Endothelial cell of umbilical vein (primary cell): ENCODE measurements around the gene GNG8. TPM values are rescaled to one million over a fixed set of nuclear protein-coding genes. Genes with fewer than 3 reads are reported as not detected.

Experiments
- Bru-seq: library from RNA; stranded (reverse); fragments of 400-500 nt; gene quantifications from one replicate; lab custom pipeline; 2021; lab: Mats Ljungman, UMichigan
- BruChase-seq, 2 experiments: library from RNA; stranded (reverse); fragments of 400-500 nt; gene quantifications; one replicate each; lab custom pipeline; 2021; lab: Mats Ljungman, UMichigan
- BruUV-seq: library from RNA; stranded (reverse); fragments of 400-500 nt; replicated peaks from 2 replicates; lab custom pipeline; 2021; lab: Mats Ljungman, UMichigan
- CTCF ChIA-PET: fragments of 300-600, 350-600 bp; sonication (Branson Sonifier 250); formaldehyde crosslinking; loops from one replicate; lab custom pipeline; 2021; ENCODE audit warnings: antibody characterized with exemption, inconsistent platforms; lab: Charles Lee
- POLR2A ChIA-PET: fragments of 300-600, 350-600 bp; sonication (Branson Sonifier 250); formaldehyde crosslinking; loops from one replicate; lab custom pipeline; 2021; ENCODE audit warnings: antibody characterized with exemption, inconsistent platforms; lab: Charles Lee
- DNase-seq: peaks from one replicate; pipeline ENCODE4 v3.0.0-alpha.2; 2011; ENCODE audit warnings: low read depth, low spot score
- FAIRE-seq: peaks from 2 replicates; lab custom pipeline; 2011; peaks lifted over from hg19 to GRCh38; lab: Jason Lieb, UNC
- H2AFZ ChIP-seq: 2 replicates; pipeline ENCODE4 v1.6.0; 2012; ENCODE audit warnings: low read depth, low read length, control low read depth, inconsistent platforms
- H3K27ac ChIP-seq: 2 replicates; pipeline ENCODE4 v1.5.1; 2011; ENCODE audit warnings: low read depth, mild to moderate bottlenecking, control low read depth, low read length, moderate library complexity; ENCODE audit not compliant: insufficient read depth
- H3K27me3 ChIP-seq, 2 experiments: 2 replicates each; pipeline versions ENCODE4 v1.6.0 to v1.6.1; 2011; ENCODE audit warnings: low read length in 2 of 2, mixed read lengths in 1 of 2; ENCODE audit not compliant: control insufficient read depth in 2 of 2, insufficient read depth in 2 of 2
- H3K36me3 ChIP-seq, 2 experiments: 2 replicates in 1 of 2; 3 replicates in 1 of 2; pipeline ENCODE4 v1.5.1; 2011; ENCODE audit warnings: low read length in 2 of 2, mild to moderate bottlenecking in 1 of 2, moderate library complexity in 1 of 2; ENCODE audit not compliant: control insufficient read depth in 2 of 2, insufficient read depth in 2 of 2; ENCODE audit errors: extremely low read depth in 1 of 2
- H3K4me1 ChIP-seq: 3 replicates; pipeline ENCODE4 v1.5.1; 2011; ENCODE audit warnings: mild to moderate bottlenecking, low read length; ENCODE audit not compliant: control insufficient read depth, insufficient read depth; ENCODE audit errors: extremely low read depth
- H3K4me2 ChIP-seq: 2 replicates; pipeline ENCODE4 v1.6.1; 2011; ENCODE audit warnings: low read length, control low read depth, mixed read lengths; ENCODE audit not compliant: insufficient read depth
- H3K4me3 ChIP-seq, 3 experiments: fragments of 200-600 bp in 1 of 3; sonication (generic), shearing (Covaris generic) in 1 of 3; replicated peaks in 1 of 3; 2 replicates each; pipeline ENCODE4 v1.5.1; 2011 to 2016; ENCODE audit warnings: control low read depth in 3 of 3, low read length in 3 of 3, mild to moderate bottlenecking in 2 of 3, inconsistent platforms in 1 of 3, low read depth in 1 of 3, moderate library complexity in 1 of 3; ENCODE audit not compliant: insufficient read depth in 1 of 3
- H3K79me2 ChIP-seq: 2 replicates; pipeline ENCODE4 v1.6.0; 2012; ENCODE audit warnings: low read length, inconsistent platforms; ENCODE audit not compliant: control insufficient read depth, insufficient read depth
- H3K9ac ChIP-seq: replicated peaks from 2 replicates; pipeline ENCODE3; 2011; ENCODE audit warnings: low read length, control low read depth; ENCODE audit not compliant: insufficient read depth; ENCODE audit errors: extremely low read depth
- H3K9me1 ChIP-seq: replicated peaks from 3 replicates; pipeline ENCODE4 v1.6.0; 2011; ENCODE audit warnings: mild to moderate bottlenecking, low read length; ENCODE audit not compliant: control insufficient read depth, insufficient read depth; ENCODE audit errors: extremely low read depth
- H3K9me3 ChIP-seq: replicated peaks from 2 replicates; pipeline ENCODE4 v1.5.1; 2012; ENCODE audit warnings: low read length, inconsistent platforms; ENCODE audit not compliant: control insufficient read depth, insufficient read depth
- H4K20me1 ChIP-seq: replicated peaks from 2 replicates; pipeline ENCODE3; 2011; ENCODE audit warnings: mild to moderate bottlenecking, low read length; ENCODE audit not compliant: control insufficient read depth, insufficient read depth; ENCODE audit errors: extremely low read depth
- FOS ChIP-seq: IDR thresholded peaks from 2 replicates; pipeline ENCODE4 v1.6.1; 2011; ENCODE audit warnings: mild to moderate bottlenecking, low read length, moderate library complexity, borderline replicate concordance; ENCODE audit not compliant: insufficient read depth
- GATA2 ChIP-seq: IDR thresholded peaks from 2 replicates; pipeline ENCODE4 v1.7.0; 2011; ENCODE audit warnings: low read depth, mild to moderate bottlenecking, moderate library complexity, mixed read lengths, low read length; ENCODE audit not compliant: insufficient read length, insufficient read depth
- JUN ChIP-seq: IDR thresholded peaks from 2 replicates; pipeline ENCODE4 v1.6.1; 2011; ENCODE audit warnings: borderline replicate concordance, low read depth; ENCODE audit not compliant: insufficient read length, insufficient read depth
- POLR2A ChIP-seq: IDR thresholded peaks from 2 replicates; pipeline ENCODE4 v1.6.1; 2012; ENCODE audit warnings: low read depth, mild to moderate bottlenecking, control low read depth, low read length
- POLR2AphosphoS5 ChIP-seq: IDR thresholded peaks from 2 replicates; pipeline ENCODE4 v1.6.1; 2012; ENCODE audit warnings: low read depth, mild to moderate bottlenecking, control low read depth, low read length, moderate library complexity; ENCODE audit not compliant: insufficient read depth
- dilution Hi-C: fragments of 300-500 bp; cut with MboI; formaldehyde crosslinking; loops from one replicate; pipeline ENCODE4 v1.15.0; 2019; ENCODE audit warnings: low sequenced_read_pairs; ENCODE audit not compliant: extremely low pct_ligation_motif_present
- intact Hi-C: fragments of 100-400 bp; cut with micrococcal nuclease; formaldehyde crosslinking; loops from one replicate; pipeline ENCODE4 v1.10.0; 2022
- long read RNA-seq: library from polyadenylated mRNA; stranded (forward); transcript quantifications from one replicate; pipeline ENCODE4 v2.0.0, GENCODE V29; 2021
- polyA minus RNA-seq, 3 experiments: library from RNA; depleted of rRNA, polyadenylated mRNA; stranded (reverse); fragments of >200 nt; gene quantifications; 1 replicate in 1 of 3; 2 replicates in 2 of 3; pipeline ENCODE4 v1.2.3, GENCODE V29; 2011
- polyA plus RNA-seq, 4 experiments: library from polyadenylated mRNA; depleted of rRNA in 3 of 4; stranded (reverse) in 3 of 4; unstranded in 1 of 4; fragments of >200 nt; gene quantifications; 2 replicates each; pipeline versions ENCODE4 v1.2.1 to v1.2.3, GENCODE V29; 2011 to 2012; ENCODE audit warnings: missing spikeins in 1 of 4
- total RNA-seq: library from RNA; stranded (reverse); gene quantifications from 2 replicates; pipeline ENCODE4 v1.2.3, GENCODE V29; 2021
- TF ChIP-seq, protein P1 (sequence below): IDR thresholded peaks from 2 replicates; pipeline ENCODE4 v1.6.1; 2011; ENCODE audit not compliant: insufficient read depth, insufficient read length
- TF ChIP-seq, protein P2 (sequence below), 2 donors: IDR thresholded peaks; 1 replicate in 1 of 2; 2 replicates in 1 of 2; pipeline ENCODE4 v1.5.1; 2011; ENCODE audit warnings: low read length in 2 of 2, mild to moderate bottlenecking in 2 of 2, moderate library complexity in 2 of 2, control low read depth in 1 of 2, inconsistent platforms in 1 of 2, low read depth in 1 of 2; ENCODE audit not compliant: insufficient read depth in 1 of 2; ENCODE audit errors: extremely low read depth in 1 of 2

The GNG8 gene
- total RNA-seq (not detected in 2 replicates), polyA plus RNA-seq (not detected in 2 replicates), polyA minus RNA-seq (not detected in 2 replicates), Bru-seq, nascent RNA (not detected), BruChase-seq, experiment 1, labeled RNA remaining after a 6-hour chase (not detected), BruChase-seq, experiment 2, labeled RNA remaining after a 2-hour chase (not detected)
- not detected in 2 replicates for polyA plus RNA-seq (2011; cell fraction: cytosol; rRNA removed)
- polyA plus RNA-seq (2011; cell fraction: nucleus; rRNA removed): not detected in 2 replicates
- not detected in 2 replicates for polyA plus RNA-seq (2012)
- not detected for polyA minus RNA-seq (2011; cell fraction: cytosol; rRNA and poly(A)+ RNA removed)
- polyA minus RNA-seq (2011; cell fraction: nucleus; rRNA and poly(A)+ RNA removed): not detected in 2 replicates
- long read RNA-seq: 0 reads

DNA sequence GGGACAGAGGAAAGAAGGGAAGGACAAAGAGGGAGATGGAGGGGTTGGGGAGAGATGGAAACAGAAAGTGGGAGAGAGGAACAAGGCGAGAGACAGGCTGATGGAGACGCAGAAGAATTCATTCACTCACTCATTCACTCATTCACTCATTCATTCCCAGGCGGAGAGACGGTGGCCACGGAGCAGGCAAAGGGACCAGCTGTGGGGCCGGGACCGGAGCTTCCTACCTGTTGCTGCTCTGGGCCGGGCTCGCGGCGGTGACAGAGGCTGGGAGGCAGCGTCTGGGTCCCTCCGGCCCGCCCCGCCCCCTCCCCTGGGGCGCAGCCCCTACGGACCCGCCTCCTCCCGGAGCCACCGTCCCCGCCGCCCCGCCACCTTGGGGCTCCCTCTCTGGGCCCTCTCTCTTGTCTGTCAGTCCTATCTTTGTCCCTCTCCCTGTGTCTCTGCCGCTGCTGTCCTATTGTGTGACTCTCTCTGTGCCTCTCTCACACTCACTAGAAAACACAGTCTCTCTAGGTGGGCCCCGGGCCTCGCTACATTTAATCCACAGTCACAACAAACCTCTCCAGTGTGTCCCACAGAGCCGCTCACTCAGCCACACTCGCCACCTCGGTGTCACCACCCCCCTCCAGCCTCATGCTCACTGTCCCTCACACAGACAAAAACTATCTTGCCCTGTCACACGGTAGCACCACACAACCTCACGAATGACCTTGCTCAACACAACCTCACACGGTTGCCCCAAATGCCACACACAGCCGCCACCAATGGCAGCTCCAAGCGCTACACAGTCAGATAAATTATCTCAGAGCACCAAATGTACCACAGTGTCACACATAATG is at the start of gene GNG8:
Gene GNG8 (minus strand): TSS at position 283 of the 842 bp plus-strand sequence. CDS start 1,520 bp downstream, outside the sequence.
- Histone ChIP-seq H2AFZ (no peak within 1 kb of the TSS), H3K4me3 (no peak within 1 kb of the TSS), H3K36me3 (no peaks in the 10 kb centered on the region), H3K27ac (no peak within 1 kb of the TSS), H3K27me3 (peaks cover 0 to 14% of the 10 kb centered on the region in 2 experiments), H3K9me3 (no peaks in the 10 kb centered on the region), H4K20me1 (no peaks in the 10 kb centered on the region), H3K4me1 (peaks cover 7% of the 10 kb centered on the region), H3K9me1 (no peaks in the 10 kb centered on the region), H3K9ac (no peak within 1 kb of the TSS), H3K79me2 (no peaks in the 10 kb centered on the region), H3K4me2 (no peak within 1 kb of the TSS)
- CTCF ChIA-PET: interaction anchor here (0.7 to 1.9 kb wide), 2 partner anchors 25 to 204 kb away, joined by 3 to 23 read pairs; partner anchors contain the start of gene DACT3
- dilution Hi-C loops (no loop called here), intact Hi-C loops (no loop called here)
- POLR2A ChIA-PET: interaction anchor here (0.6 kb wide), 1 partner anchor 101 kb away, joined by 4 read pairs; no protein-coding TSS in a partner anchor
- TF ChIP-seq GATA2 (no peak), JUN (no peak), POLR2AphosphoS5 (no peak), POLR2A (no peak), FOS (no peak)
- TF ChIP-seq, protein P1, sequence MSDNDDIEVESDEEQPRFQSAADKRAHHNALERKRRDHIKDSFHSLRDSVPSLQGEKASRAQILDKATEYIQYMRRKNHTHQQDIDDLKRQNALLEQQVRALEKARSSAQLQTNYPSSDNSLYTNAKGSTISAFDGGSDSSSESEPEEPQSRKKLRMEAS: no peak
- TF ChIP-seq, protein P2, sequence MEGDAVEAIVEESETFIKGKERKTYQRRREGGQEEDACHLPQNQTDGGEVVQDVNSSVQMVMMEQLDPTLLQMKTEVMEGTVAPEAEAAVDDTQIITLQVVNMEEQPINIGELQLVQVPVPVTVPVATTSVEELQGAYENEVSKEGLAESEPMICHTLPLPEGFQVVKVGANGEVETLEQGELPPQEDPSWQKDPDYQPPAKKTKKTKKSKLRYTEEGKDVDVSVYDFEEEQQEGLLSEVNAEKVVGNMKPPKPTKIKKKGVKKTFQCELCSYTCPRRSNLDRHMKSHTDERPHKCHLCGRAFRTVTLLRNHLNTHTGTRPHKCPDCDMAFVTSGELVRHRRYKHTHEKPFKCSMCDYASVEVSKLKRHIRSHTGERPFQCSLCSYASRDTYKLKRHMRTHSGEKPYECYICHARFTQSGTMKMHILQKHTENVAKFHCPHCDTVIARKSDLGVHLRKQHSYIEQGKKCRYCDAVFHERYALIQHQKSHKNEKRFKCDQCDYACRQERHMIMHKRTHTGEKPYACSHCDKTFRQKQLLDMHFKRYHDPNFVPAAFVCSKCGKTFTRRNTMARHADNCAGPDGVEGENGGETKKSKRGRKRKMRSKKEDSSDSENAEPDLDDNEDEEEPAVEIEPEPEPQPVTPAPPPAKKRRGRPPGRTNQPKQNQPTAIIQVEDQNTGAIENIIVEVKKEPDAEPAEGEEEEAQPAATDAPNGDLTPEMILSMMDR (IDR thresholded peaks at IDR 0.05; ENCODE audit: extremely low read depth in 1 of 2, insufficient read depth in 1 of 2, low read depth in 1 of 2, low read length in 2 of 2): no peak
- no peak for DNase-seq
- no TSS peak for BruUV-seq
- no peak for FAIRE-seq
